Neutrophil (primary cell): Measurements from ENCODE around the gene ATP2A2.

Source experiments
- H3K27ac ChIP-seq: fragments of 200-600 bp; sonication (generic); 2 replicates; pipeline ENCODE4 v1.5.1; 2016; ENCODE audit warnings: mild to moderate bottlenecking, moderate library complexity
- H3K27me3 ChIP-seq: fragments of 200-600 bp; sonication (generic); 2 replicates; pipeline ENCODE4 v1.6.0; 2016; ENCODE audit warnings: mild to moderate bottlenecking
- H3K36me3 ChIP-seq: fragments of 200-600 bp; sonication (generic); 2 replicates; pipeline ENCODE4 v1.5.1; 2017
- H3K4me1 ChIP-seq, 2 experiments: fragments of 200-600 bp in 1 of 2; sonication (generic) in 1 of 2; 1 replicate in 1 of 2; 2 replicates in 1 of 2; pipeline versions ENCODE4 v1.5.1 to v1.6.1; 2013 to 2016; ENCODE audit warnings: low read depth in 1 of 2, low read length in 1 of 2, mild to moderate bottlenecking in 1 of 2, moderate library complexity in 1 of 2; ENCODE audit not compliant: control insufficient read depth in 1 of 2, insufficient read depth in 1 of 2
- H3K4me3 ChIP-seq, 2 experiments: fragments of 200-600 bp in 1 of 2; sonication (generic) in 1 of 2; 1 replicate in 1 of 2; 2 replicates in 1 of 2; pipeline ENCODE4 v1.5.1; 2013 to 2016; ENCODE audit warnings: low read depth in 1 of 2, low read length in 1 of 2, mild to moderate bottlenecking in 1 of 2, moderate library complexity in 1 of 2
- H3K9me3 ChIP-seq: fragments of 200-600 bp; sonication (generic); 2 replicates; pipeline ENCODE4 v1.5.1; 2016
- TF ChIP-seq, protein P1 (sequence below): fragments of 200-600 bp; sonication (generic); IDR thresholded peaks from 2 replicates; pipeline ENCODE4 v1.5.1; 2016; ENCODE audit warnings: antibody characterized with exemption

The ATP2A2 gene

DNA sequence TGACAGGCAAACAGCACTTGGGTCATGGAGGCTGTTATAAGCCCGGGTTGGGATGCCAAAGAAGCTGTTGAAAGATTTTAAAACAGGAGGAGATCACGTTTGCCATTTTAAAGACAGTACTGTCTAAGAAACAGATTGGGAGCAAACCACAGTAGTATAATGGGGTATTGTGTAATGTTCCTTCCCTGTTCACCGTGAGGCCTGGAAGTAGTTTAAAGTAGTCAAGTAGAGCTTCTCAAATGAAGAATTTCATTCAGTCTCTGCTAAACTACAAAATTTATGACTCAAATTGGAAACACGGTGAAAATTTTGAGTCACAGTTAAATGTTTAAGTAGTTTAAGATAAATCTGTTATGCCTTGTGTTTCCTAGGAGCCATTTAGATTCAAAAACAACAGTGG, 35.8 kb downstream of the ATP2A2 start:
- peak overlapping the region; percentile 58 for H3K27ac ChIP-seq
- TF ChIP-seq, protein P1, sequence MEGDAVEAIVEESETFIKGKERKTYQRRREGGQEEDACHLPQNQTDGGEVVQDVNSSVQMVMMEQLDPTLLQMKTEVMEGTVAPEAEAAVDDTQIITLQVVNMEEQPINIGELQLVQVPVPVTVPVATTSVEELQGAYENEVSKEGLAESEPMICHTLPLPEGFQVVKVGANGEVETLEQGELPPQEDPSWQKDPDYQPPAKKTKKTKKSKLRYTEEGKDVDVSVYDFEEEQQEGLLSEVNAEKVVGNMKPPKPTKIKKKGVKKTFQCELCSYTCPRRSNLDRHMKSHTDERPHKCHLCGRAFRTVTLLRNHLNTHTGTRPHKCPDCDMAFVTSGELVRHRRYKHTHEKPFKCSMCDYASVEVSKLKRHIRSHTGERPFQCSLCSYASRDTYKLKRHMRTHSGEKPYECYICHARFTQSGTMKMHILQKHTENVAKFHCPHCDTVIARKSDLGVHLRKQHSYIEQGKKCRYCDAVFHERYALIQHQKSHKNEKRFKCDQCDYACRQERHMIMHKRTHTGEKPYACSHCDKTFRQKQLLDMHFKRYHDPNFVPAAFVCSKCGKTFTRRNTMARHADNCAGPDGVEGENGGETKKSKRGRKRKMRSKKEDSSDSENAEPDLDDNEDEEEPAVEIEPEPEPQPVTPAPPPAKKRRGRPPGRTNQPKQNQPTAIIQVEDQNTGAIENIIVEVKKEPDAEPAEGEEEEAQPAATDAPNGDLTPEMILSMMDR: no peak
- no peaks in the 10 kb centered on the region for H3K27me3 ChIP-seq
- no peak overlapping the region for H3K4me3 ChIP-seq
- no peaks in the 10 kb centered on the region for H3K9me3 ChIP-seq
- H3K4me1 ChIP-seq: peaks cover 19 to 23% of the 10 kb centered on the region in 2 experiments
- peaks cover 7% of the 10 kb centered on the region for H3K36me3 ChIP-seq

DNA sequence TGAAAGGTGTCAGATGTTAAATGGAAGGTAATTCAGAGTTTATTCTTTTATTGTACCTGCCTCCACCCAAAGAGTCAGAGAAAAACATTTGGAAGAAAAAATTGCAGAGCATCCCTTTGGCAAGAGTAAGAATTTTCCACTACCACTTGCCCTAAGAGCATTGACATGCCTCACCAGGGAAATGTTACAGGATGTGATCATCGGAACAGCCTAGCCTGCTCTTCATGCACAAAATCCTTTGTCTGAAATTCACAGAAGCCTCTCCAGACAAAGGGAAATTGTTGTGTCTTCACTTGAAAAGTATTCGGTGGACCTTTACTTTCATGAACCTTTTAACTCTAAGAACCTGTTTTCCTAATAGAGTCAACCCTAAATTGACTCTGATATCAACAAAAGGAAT, 36.9 kb downstream of the ATP2A2 start:
- Histone ChIP-seq H3K4me1 (peaks cover 14 to 18% of the 10 kb centered on the region in 2 experiments), H3K4me3 (no peak overlapping the region), H3K9me3 (no peaks in the 10 kb centered on the region), H3K36me3 (peaks cover 7% of the 10 kb centered on the region), H3K27ac (no peak overlapping the region), H3K27me3 (no peaks in the 10 kb centered on the region)
- TF ChIP-seq, protein P1: no peak

DNA sequence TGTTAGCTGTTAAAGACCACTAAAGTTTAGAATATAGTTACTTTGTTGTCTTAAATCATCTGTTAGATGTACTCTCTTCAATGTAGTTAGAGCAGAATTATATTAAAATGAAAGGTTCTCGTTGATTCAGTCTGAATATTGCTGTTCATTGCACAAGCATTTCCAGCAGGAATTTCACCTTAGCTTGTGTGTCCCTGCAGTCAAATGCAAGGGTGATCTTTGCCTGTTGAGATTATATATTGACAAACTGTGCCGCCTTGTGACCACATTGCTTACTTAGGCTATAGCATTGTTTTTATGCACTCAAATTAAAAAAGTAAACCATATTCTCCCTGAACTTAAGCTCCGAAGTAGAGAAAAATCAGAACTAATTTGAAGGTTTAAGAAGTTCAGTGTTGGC, 39.5 kb downstream of the ATP2A2 start:
- Histone ChIP-seq H3K4me1 (peaks cover 12 to 13% of the 10 kb centered on the region in 2 experiments), H3K27ac (no peak overlapping the region), H3K27me3 (no peaks in the 10 kb centered on the region), H3K9me3 (no peaks in the 10 kb centered on the region), H3K36me3 (peaks cover 19% of the 10 kb centered on the region), H3K4me3 (no peak overlapping the region)
- TF ChIP-seq, protein P1: no peak

GRCh38 chr12:110329710-110330109, 48.7 kb downstream of the ATP2A2 start:
- H3K9me3 ChIP-seq: no peaks in the 10 kb centered on the region
- H3K4me1 ChIP-seq: peaks cover 6 to 7% of the 10 kb centered on the region in 2 experiments
- no peaks in the 10 kb centered on the region for H3K27me3 ChIP-seq
- no peak overlapping the region for H3K27ac ChIP-seq
- H3K4me3 ChIP-seq: no peak overlapping the region
- TF ChIP-seq, protein P1: no peak
- peaks cover 68% of the 10 kb centered on the region for H3K36me3 ChIP-seq

GRCh38 chr12:110330124-110330523, 49.1 kb downstream of the ATP2A2 start:
- peaks cover 72% of the 10 kb centered on the region for H3K36me3 ChIP-seq
- TF ChIP-seq, protein P1: no peak
- no peak overlapping the region for H3K4me3 ChIP-seq
- peaks cover 6 to 7% of the 10 kb centered on the region in 2 experiments for H3K4me1 ChIP-seq
- no peaks in the 10 kb centered on the region for H3K27me3 ChIP-seq
- H3K9me3 ChIP-seq: no peaks in the 10 kb centered on the region
- H3K27ac ChIP-seq: peak overlapping the region; percentile 26

DNA sequence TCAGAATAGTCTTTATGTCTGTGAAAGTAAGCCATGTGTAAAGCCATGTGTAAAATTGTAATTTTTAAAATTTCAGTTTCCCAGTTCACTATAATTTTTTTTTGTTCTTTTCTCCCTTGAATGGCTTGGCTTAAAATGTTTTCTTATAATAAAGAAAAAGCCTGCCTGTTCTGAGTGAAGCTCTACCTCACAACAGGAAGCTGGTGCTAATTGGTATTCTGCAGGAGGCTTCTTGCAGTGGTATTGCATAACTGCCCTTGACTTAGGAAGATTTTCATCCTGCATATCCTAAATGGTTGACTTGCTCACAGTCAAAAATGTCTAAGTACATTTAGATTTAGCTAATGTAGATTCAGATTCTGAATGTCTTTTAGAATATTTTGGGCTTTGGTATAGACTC, 49.5 kb downstream of the ATP2A2 start:
- Histone ChIP-seq H3K9me3 (no peaks in the 10 kb centered on the region), H3K4me3 (no peak overlapping the region), H3K36me3 (peaks cover 75% of the 10 kb centered on the region), H3K27ac (peak overlapping the region; percentile 26), H3K4me1 (peaks cover 6 to 7% of the 10 kb centered on the region in 2 experiments), H3K27me3 (no peaks in the 10 kb centered on the region)
- TF ChIP-seq, protein P1: no peak
